Neural cell (in vitro differentiated cells): ENCODE results near the gene ZNF536. TPM values are rescaled to one million over a fixed set of nuclear protein-coding genes. Genes with fewer than 3 reads are reported as not detected.

Experiments
- H2AFZ ChIP-seq: fragments of 200-600, 300-800 bp; sonication (generic), shearing (Covaris generic); 2 replicates; pipeline ENCODE4 v1.6.0; 2014; ENCODE audit warnings: low read depth, mild to moderate bottlenecking, antibody characterized with exemption, low read length, moderate library complexity
- H3F3A ChIP-seq: fragments of 200-600 bp; shearing (Covaris generic); 2 replicates; pipeline ENCODE4 v1.6.1; 2016; ENCODE audit warnings: mild to moderate bottlenecking, moderate library complexity, mixed read lengths, antibody characterized with exemption, low read length; ENCODE audit not compliant: insufficient read depth, poor library complexity, severe bottlenecking
- H3K27ac ChIP-seq: fragments of 200-600, 300-800 bp; sonication (generic), shearing (Covaris generic); 2 replicates; pipeline ENCODE4 v1.5.1; 2014; ENCODE audit warnings: mild to moderate bottlenecking, low read length, moderate library complexity
- H3K27me3 ChIP-seq: fragments of 300-800, 200-600 bp; sonication (generic), shearing (Covaris generic); 2 replicates; pipeline ENCODE4 v1.6.0; 2014; ENCODE audit warnings: mild to moderate bottlenecking, low read depth, low read length, moderate library complexity; ENCODE audit not compliant: insufficient read depth
- H3K36me3 ChIP-seq: fragments of 300-800, 200-600 bp; sonication (generic), shearing (Covaris generic); 2 replicates; pipeline ENCODE4 v1.5.1; 2014; ENCODE audit warnings: mild to moderate bottlenecking, antibody characterized with exemption, low read length, moderate library complexity; ENCODE audit not compliant: insufficient read depth
- H3K4me2 ChIP-seq: fragments of 300-800, 200-600 bp; sonication (generic), shearing (Covaris generic); 2 replicates; pipeline ENCODE4 v1.6.0; 2014; ENCODE audit warnings: mild to moderate bottlenecking, low read length
- H3K4me3 ChIP-seq: fragments of 300-800, 200-600 bp; sonication (generic), shearing (Covaris generic); 2 replicates; pipeline ENCODE4 v1.5.1; 2014; ENCODE audit warnings: mild to moderate bottlenecking, low read length, moderate library complexity
- H3K79me2 ChIP-seq: fragments of 200-600 bp; shearing (Covaris generic); replicated peaks from 2 replicates; pipeline ENCODE4 v1.6.0; 2014; ENCODE audit warnings: mild to moderate bottlenecking, low read length, moderate library complexity; ENCODE audit not compliant: insufficient read depth
- H3K9ac ChIP-seq: fragments of 300-800, 200-600 bp; sonication (generic), shearing (Covaris generic); 2 replicates; pipeline ENCODE4 v1.6.1; 2016; ENCODE audit warnings: mild to moderate bottlenecking, low read length, mixed read lengths
- H3K9me2 ChIP-seq: fragments of 200-600 bp; shearing (Covaris generic); 2 replicates; pipeline ENCODE4 v1.6.1; 2016; ENCODE audit warnings: mild to moderate bottlenecking, low read length, mixed read lengths; ENCODE audit not compliant: insufficient read depth
- H3K9me3 ChIP-seq: fragments of 200-600, 300-800 bp; sonication (generic), shearing (Covaris generic); 2 replicates; pipeline ENCODE4 v1.6.1; 2016; ENCODE audit warnings: mild to moderate bottlenecking, mixed run types, low read length, moderate library complexity, mixed read lengths
- H4K20me1 ChIP-seq: fragments of 200-600 bp; shearing (Covaris generic); 2 replicates; pipeline ENCODE4 v1.6.1; 2016; ENCODE audit warnings: mild to moderate bottlenecking, mixed run types; ENCODE audit not compliant: insufficient read depth
- EP300 ChIP-seq: fragments of 450-650 bp; conservative IDR thresholded peaks from 2 replicates; pipeline ENCODE4 v1.6.1; 2014; ENCODE audit warnings: antibody characterized with exemption, mild to moderate bottlenecking, moderate library complexity; ENCODE audit not compliant: poor library complexity, severe bottlenecking
- EZH2 ChIP-seq: fragments of 200-600, 300-800 bp; shearing (Covaris generic), sonication (generic); IDR thresholded peaks from 2 replicates; pipeline ENCODE4 v1.6.1; 2014; ENCODE audit warnings: antibody characterized with exemption, low read length, borderline replicate concordance, mild to moderate bottlenecking; ENCODE audit not compliant: insufficient read depth, poor library complexity, severe bottlenecking
- MXI1 ChIP-seq: fragments of 450-650 bp; conservative IDR thresholded peaks from 2 replicates; pipeline ENCODE4 v1.6.1; 2014; ENCODE audit warnings: antibody characterized with exemption, mild to moderate bottlenecking; ENCODE audit not compliant: poor library complexity, severe bottlenecking
- POLR2AphosphoS5 ChIP-seq: IDR thresholded peaks from 2 replicates; pipeline ENCODE4 v1.6.1; 2012
- RAD21 ChIP-seq: fragments of 450-650 bp; conservative IDR thresholded peaks from 2 replicates; pipeline ENCODE4 v1.6.1; 2014; ENCODE audit warnings: antibody characterized with exemption, mild to moderate bottlenecking, moderate library complexity
- SMC3 ChIP-seq: fragments of 450-650 bp; conservative IDR thresholded peaks from 2 replicates; pipeline ENCODE4 v1.6.1; 2014; ENCODE audit warnings: antibody characterized with exemption, mild to moderate bottlenecking, moderate library complexity; ENCODE audit not compliant: poor library complexity
- TAF1 ChIP-seq: IDR thresholded peaks from 2 replicates; pipeline ENCODE4 v1.6.1; 2012; ENCODE audit warnings: low read depth
- polyA plus RNA-seq: library from polyadenylated mRNA; depleted of rRNA; stranded (reverse); fragments of >200 nt; gene quantifications from 2 replicates; pipeline ENCODE4 v1.2.3, GENCODE V29; 2014
- TF ChIP-seq, protein P1 (sequence below): fragments of 450-650 bp; IDR thresholded peaks from 2 replicates; pipeline ENCODE4 v1.5.1; 2014; ENCODE audit warnings: antibody characterized with exemption, mild to moderate bottlenecking, moderate library complexity; ENCODE audit not compliant: poor library complexity, severe bottlenecking
- TF ChIP-seq, protein P2 (sequence below): IDR thresholded peaks from 2 replicates; pipeline ENCODE4 v1.6.1; 2012; ENCODE audit warnings: borderline replicate concordance

ZNF536 gene
- polyA plus RNA-seq, 1 donor from 2014 or later, result 13.9 TPM

DNA sequence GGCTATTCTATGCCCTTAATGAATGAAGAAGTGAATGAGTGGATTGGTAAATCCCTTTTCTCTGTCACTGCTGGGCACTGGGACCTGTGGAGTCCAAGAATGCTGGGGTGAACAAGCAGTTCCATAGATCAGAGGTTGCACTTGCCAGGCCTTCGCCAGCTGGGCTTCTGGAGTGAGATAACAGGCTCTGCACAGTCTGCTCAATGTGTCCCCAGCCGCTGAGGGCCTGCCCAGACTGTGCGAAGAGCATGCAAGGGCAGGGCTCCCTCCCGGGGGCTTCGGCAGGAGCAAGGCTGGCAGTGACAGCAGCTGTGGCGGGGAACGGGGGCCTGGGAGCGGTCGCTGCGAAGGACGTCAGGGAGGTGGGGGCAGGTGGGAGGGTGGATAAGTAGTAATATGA lies 51.3 kb downstream of the ZNF536 start (continued):
- TF ChIP-seq, protein P1, sequence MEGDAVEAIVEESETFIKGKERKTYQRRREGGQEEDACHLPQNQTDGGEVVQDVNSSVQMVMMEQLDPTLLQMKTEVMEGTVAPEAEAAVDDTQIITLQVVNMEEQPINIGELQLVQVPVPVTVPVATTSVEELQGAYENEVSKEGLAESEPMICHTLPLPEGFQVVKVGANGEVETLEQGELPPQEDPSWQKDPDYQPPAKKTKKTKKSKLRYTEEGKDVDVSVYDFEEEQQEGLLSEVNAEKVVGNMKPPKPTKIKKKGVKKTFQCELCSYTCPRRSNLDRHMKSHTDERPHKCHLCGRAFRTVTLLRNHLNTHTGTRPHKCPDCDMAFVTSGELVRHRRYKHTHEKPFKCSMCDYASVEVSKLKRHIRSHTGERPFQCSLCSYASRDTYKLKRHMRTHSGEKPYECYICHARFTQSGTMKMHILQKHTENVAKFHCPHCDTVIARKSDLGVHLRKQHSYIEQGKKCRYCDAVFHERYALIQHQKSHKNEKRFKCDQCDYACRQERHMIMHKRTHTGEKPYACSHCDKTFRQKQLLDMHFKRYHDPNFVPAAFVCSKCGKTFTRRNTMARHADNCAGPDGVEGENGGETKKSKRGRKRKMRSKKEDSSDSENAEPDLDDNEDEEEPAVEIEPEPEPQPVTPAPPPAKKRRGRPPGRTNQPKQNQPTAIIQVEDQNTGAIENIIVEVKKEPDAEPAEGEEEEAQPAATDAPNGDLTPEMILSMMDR, result no peak

DNA sequence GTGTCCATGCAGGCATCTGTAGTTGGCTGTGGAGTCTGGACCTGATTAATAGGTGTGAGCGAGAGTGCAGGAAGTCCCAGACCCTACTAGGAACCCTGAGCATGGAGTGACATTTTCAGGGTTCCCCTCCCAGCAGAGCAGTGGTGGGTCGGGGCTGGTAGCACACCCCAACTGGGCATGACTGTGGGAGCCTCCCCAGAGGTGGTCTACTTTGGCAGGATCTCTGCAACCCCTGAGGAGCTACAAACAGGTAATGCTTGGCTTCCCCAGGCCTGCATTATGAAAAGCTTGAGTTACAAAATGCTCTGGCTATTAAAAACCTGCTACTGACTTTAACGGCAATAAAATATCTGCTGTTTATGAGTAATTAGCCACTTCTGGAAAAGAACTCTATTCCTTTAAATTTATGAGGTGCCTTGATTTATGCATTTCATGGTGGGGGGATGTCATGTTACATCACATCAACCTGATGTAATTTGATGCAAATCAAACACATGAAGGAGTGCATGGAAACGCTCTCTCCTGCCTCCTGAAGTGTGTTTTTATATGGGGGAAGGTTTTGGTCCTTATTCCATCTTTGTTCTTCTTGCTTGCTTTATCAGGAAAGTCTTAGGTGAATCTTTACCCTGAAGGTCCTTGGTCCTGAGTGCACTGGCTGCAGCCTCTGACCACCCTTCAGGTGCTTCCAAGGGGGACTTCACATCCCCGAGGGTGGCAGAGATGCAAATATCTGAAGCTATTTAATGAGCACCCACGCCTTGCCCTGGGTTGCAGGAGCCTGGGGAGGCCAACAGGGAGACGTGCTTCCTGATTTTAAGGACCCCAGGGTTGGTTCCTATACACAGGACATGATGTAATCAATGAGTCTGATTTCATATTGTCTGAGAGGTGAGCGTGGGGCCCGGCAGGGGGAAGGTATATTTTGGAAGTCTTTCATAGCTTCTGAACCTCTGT lies 54.0 kb downstream of the ZNF536 start:
- no peaks in the 10 kb centered on the region for H3K79me2 ChIP-seq
- H3K9ac ChIP-seq, result peak overlapping the region; percentile 59
- H3K9me2 ChIP-seq, result no peaks in the 10 kb centered on the region
- H4K20me1 ChIP-seq, result no peaks in the 10 kb centered on the region
- TF ChIP-seq TAF1 (no peak), POLR2AphosphoS5 (peak; percentile 39), SMC3 (peak; percentile 43), RAD21 (peak; percentile 55), EP300 (peak; percentile 32), EZH2 (no peak), MXI1 (no peak)
- TF ChIP-seq, protein P1, result peak; percentile 54
- TF ChIP-seq, protein P2, sequence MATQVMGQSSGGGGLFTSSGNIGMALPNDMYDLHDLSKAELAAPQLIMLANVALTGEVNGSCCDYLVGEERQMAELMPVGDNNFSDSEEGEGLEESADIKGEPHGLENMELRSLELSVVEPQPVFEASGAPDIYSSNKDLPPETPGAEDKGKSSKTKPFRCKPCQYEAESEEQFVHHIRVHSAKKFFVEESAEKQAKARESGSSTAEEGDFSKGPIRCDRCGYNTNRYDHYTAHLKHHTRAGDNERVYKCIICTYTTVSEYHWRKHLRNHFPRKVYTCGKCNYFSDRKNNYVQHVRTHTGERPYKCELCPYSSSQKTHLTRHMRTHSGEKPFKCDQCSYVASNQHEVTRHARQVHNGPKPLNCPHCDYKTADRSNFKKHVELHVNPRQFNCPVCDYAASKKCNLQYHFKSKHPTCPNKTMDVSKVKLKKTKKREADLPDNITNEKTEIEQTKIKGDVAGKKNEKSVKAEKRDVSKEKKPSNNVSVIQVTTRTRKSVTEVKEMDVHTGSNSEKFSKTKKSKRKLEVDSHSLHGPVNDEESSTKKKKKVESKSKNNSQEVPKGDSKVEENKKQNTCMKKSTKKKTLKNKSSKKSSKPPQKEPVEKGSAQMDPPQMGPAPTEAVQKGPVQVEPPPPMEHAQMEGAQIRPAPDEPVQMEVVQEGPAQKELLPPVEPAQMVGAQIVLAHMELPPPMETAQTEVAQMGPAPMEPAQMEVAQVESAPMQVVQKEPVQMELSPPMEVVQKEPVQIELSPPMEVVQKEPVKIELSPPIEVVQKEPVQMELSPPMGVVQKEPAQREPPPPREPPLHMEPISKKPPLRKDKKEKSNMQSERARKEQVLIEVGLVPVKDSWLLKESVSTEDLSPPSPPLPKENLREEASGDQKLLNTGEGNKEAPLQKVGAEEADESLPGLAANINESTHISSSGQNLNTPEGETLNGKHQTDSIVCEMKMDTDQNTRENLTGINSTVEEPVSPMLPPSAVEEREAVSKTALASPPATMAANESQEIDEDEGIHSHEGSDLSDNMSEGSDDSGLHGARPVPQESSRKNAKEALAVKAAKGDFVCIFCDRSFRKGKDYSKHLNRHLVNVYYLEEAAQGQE, result peak; percentile 48
- no peaks in the 10 kb centered on the region for H3F3A ChIP-seq
- no peaks in the 10 kb centered on the region for H3K9me3 ChIP-seq
- H3K36me3 ChIP-seq, result no peaks in the 10 kb centered on the region
- no peak overlapping the region for H3K4me2 ChIP-seq
- peak overlapping the region; percentile 53 for H3K4me3 ChIP-seq
- H2AFZ ChIP-seq, result peak overlapping the region; percentile 40
- no peaks in the 10 kb centered on the region for H3K27me3 ChIP-seq
- peak overlapping the region; percentile 88 for H3K27ac ChIP-seq
